OCI-LY7 (cell line): ENCODE data around the gene FCRL3. TPM values are rescaled to one million over a fixed set of nuclear protein-coding genes. Genes with fewer than 3 reads are reported as not detected.
A peak's percentile ranks its signal among the peaks of the same experiment; 100 is the strongest.

Source experiments
- BruUV-seq: library from RNA; stranded (reverse); fragments of 400-500 nt; replicated peaks from 2 replicates; lab custom pipeline; 2021; lab: Mats Ljungman, UMichigan
- CTCF ChIA-PET: fragments of 300-600 bp; sonication (Branson Sonifier 250); formaldehyde crosslinking; loops from one replicate; lab custom pipeline; 2022; ENCODE audit warnings: antibody characterized with exemption; ENCODE audit not compliant: unreplicated experiment; lab: Charles Lee
- POLR2A ChIA-PET: fragments of 300-600 bp; sonication (Branson Sonifier 250); formaldehyde crosslinking; loops from one replicate; lab custom pipeline; 2022; ENCODE audit warnings: antibody characterized with exemption; lab: Charles Lee
- DNase-seq: peaks from one replicate; pipeline ENCODE4 v3.0.0-alpha.2; 2015; ENCODE audit warnings: low spot score
- H2AFZ ChIP-seq: fragments of 200-600 bp; sonication (generic), shearing (Covaris generic); 2 replicates; pipeline ENCODE4 v1.6.1; 2014; ENCODE audit warnings: mild to moderate bottlenecking, antibody characterized with exemption, low read length, moderate library complexity
- H3K27ac ChIP-seq: fragments of 200-600 bp; sonication (generic); 2 replicates; pipeline ENCODE4 v1.5.1; 2014; ENCODE audit warnings: mixed run types, low read depth, mild to moderate bottlenecking, moderate library complexity, low read length, inconsistent platforms; ENCODE audit not compliant: poor library complexity, severe bottlenecking
- H3K36me3 ChIP-seq: fragments of 200-600 bp; sonication (generic); 2 replicates; pipeline ENCODE4 v1.6.1; 2014; ENCODE audit warnings: mild to moderate bottlenecking, antibody characterized with exemption, low read length, moderate library complexity, mixed read lengths; ENCODE audit not compliant: insufficient read depth
- H3K4me1 ChIP-seq: fragments of 200-600 bp; sonication (generic); 2 replicates; pipeline ENCODE4 v1.5.1; 2014; ENCODE audit warnings: mild to moderate bottlenecking, low read length; ENCODE audit not compliant: insufficient read depth, poor library complexity, severe bottlenecking
- H3K4me2 ChIP-seq: fragments of 200-600 bp; sonication (generic); 2 replicates; pipeline ENCODE4 v1.6.1; 2014; ENCODE audit warnings: mild to moderate bottlenecking, low read length
- H3K4me3 ChIP-seq: fragments of 200-600 bp; sonication (generic); 2 replicates; pipeline ENCODE4 v1.5.1; 2014; ENCODE audit warnings: mild to moderate bottlenecking, low read depth, low read length; ENCODE audit not compliant: poor library complexity, severe bottlenecking
- H3K79me2 ChIP-seq: fragments of 200-600 bp; sonication (generic); 2 replicates; pipeline ENCODE4 v1.6.1; 2016; ENCODE audit warnings: low read depth, mild to moderate bottlenecking, low read length, moderate library complexity, mixed read lengths; ENCODE audit not compliant: insufficient read depth
- H3K9me2 ChIP-seq: fragments of 200-600 bp; sonication (generic); 2 replicates; pipeline ENCODE4 v1.6.1; 2016; ENCODE audit warnings: mild to moderate bottlenecking, low read length, mixed read lengths; ENCODE audit not compliant: insufficient read depth
- H3K9me3 ChIP-seq: fragments of 200-600 bp; sonication (generic); 2 replicates; pipeline ENCODE4 v1.6.1; 2014; ENCODE audit warnings: mild to moderate bottlenecking, mixed run types, low read length, mixed read lengths
- H4K20me1 ChIP-seq: fragments of 200-600 bp; sonication (generic); 2 replicates; pipeline ENCODE4 v1.6.1; 2014; ENCODE audit warnings: mild to moderate bottlenecking, antibody characterized with exemption, low read length, moderate library complexity, mixed read lengths; ENCODE audit not compliant: insufficient read depth
- CTCF ChIP-seq: fragments of 200-600 bp; sonication (generic); conservative IDR thresholded peaks from 2 replicates; pipeline ENCODE4 v1.5.1; 2014; ENCODE audit warnings: mild to moderate bottlenecking, antibody characterized with exemption, low read length, moderate library complexity, mixed read lengths
- EZH2phosphoT487 ChIP-seq: fragments of 200-600 bp; sonication (generic); IDR thresholded peaks from 2 replicates; pipeline ENCODE4 v1.6.1; 2018; ENCODE audit warnings: low read depth, borderline replicate concordance, mild to moderate bottlenecking, mixed run types, antibody characterized with exemption, low read length, moderate library complexity, mixed read lengths
- intact Hi-C: fragments of 100-400 bp; cut with micrococcal nuclease; formaldehyde crosslinking; loops from one replicate; pipeline ENCODE4 v1.10.0; 2022; ENCODE audit not compliant: unreplicated experiment
- total RNA-seq, 2 experiments: library from RNA; depleted of rRNA in 1 of 2; stranded (reverse); fragments of >200 nt in 1 of 2; shearing (Covaris generic) in 1 of 2; gene quantifications; 2 replicates each; pipeline ENCODE4 v1.2.3, GENCODE V29; 2014 to 2022

Gene FCRL3
- total RNA-seq, 2 experiments from 2014 or later = 0.88 to 0.99 TPM

GRCh38 chr1:157653494-157653873 is 47.1 kb downstream of the FCRL3 start:
- Histone ChIP-seq H3K4me2 (peak overlapping the region; percentile 87), H3K9me2 (no peaks in the 10 kb centered on the region), H4K20me1 (no peaks in the 10 kb centered on the region), H3K9me3 (no peaks in the 10 kb centered on the region), H2AFZ (peak overlapping the region; percentile 82; the same call in 1 of the 2 replicates), H3K4me1 (peaks cover 82% of the 10 kb centered on the region), H3K27ac (peak overlapping the region; percentile 90), H3K4me3 (no peak overlapping the region), H3K79me2 (no peaks in the 10 kb centered on the region), H3K36me3 (no peaks in the 10 kb centered on the region)
- BruUV-seq = no TSS peak
- DNase-seq = no peak
- ChIA-PET CTCF (no interaction called here), POLR2A (interaction anchor here (0.6 to 0.7 kb wide), 2 partner anchors 8 to 74 kb away, joined by 3 read pairs; no protein-coding TSS in a partner anchor)
- no peak for TF ChIP-seq CTCF
- no peak for TF ChIP-seq EZH2phosphoT487
- intact Hi-C loops = loop anchor here (2.0 to 10.0 kb wide), 2 partner anchors 59 to 101 kb away; no protein-coding TSS in a partner anchor

- H3K9me2 ChIP-seq = no peaks in the 10 kb centered on the region
- DNase-seq = peak; percentile 93
- no peaks in the 10 kb centered on the region for H3K36me3 ChIP-seq
- CTCF ChIA-PET = no interaction called here
- no TSS peak for BruUV-seq
- no peaks in the 10 kb centered on the region for H4K20me1 ChIP-seq
- intact Hi-C loops = loop anchor here (2.0 to 10.0 kb wide), 2 partner anchors 58 to 102 kb away; no protein-coding TSS in a partner anchor
- H3K4me2 ChIP-seq = peak overlapping the region; percentile 87
- H3K79me2 ChIP-seq = no peaks in the 10 kb centered on the region
- peaks cover 83% of the 10 kb centered on the region for H3K4me1 ChIP-seq
- H2AFZ ChIP-seq = peak overlapping the region; percentile 82; the same call in 1 of the 2 replicates
- no peak for TF ChIP-seq EZH2phosphoT487
- no peak for TF ChIP-seq CTCF
- H3K9me3 ChIP-seq = no peaks in the 10 kb centered on the region
- POLR2A ChIA-PET = interaction anchor here (0.6 to 0.7 kb wide), 3 partner anchors 9 to 164 kb away, joined by 3 read pairs; no protein-coding TSS in a partner anchor
- peak overlapping the region; percentile 47 for H3K4me3 ChIP-seq
- H3K27ac ChIP-seq = peak overlapping the region; percentile 90
Measured at GRCh38 chr1:157652859-157653493, 47.6 kb downstream of the FCRL3 start.

GRCh38 chr1:157648317-157648716 is 52.3 kb downstream of the FCRL3 start:
- no peaks in the 10 kb centered on the region for H4K20me1 ChIP-seq
- no peaks in the 10 kb centered on the region for H3K9me2 ChIP-seq
- BruUV-seq = no TSS peak
- ChIA-PET POLR2A (interaction anchor here (1.0 to 1.3 kb wide), 3 partner anchors 9 to 121 kb away, joined by 3 read pairs; no protein-coding TSS in a partner anchor), CTCF (no interaction called here)
- no peaks in the 10 kb centered on the region for H3K9me3 ChIP-seq
- H3K4me3 ChIP-seq = no peak overlapping the region
- intact Hi-C loops = no loop called here
- H2AFZ ChIP-seq = no peak overlapping the region
- H3K4me2 ChIP-seq = no peak overlapping the region
- no peaks in the 10 kb centered on the region for H3K36me3 ChIP-seq
- H3K79me2 ChIP-seq = no peaks in the 10 kb centered on the region
- H3K4me1 ChIP-seq = peaks cover 51% of the 10 kb centered on the region
- no peak for TF ChIP-seq CTCF
- no peak for TF ChIP-seq EZH2phosphoT487
- H3K27ac ChIP-seq = no peak overlapping the region
- peak; percentile 17 for DNase-seq
